HEK293 (cell line): ENCODE measurements around the gene C1orf167.

ENCODE experiments used
- CTCF ChIA-PET: fragments of 350-600 bp; formaldehyde crosslinking; extraction: SDS; loops from one replicate; lab custom pipeline; 2021; ENCODE audit warnings: antibody characterized with exemption; lab: Yijun Ruan, JAX
- POLR2A ChIA-PET: fragments of 300-600 bp; formaldehyde crosslinking; extraction: SDS; loops from one replicate; lab custom pipeline; 2020; ENCODE audit warnings: antibody characterized with exemption, inconsistent platforms; lab: Yijun Ruan, JAX
- H3K27ac ChIP-seq: fragments of 200-500 bp; sonication (Bioruptor generic); 2 replicates; pipeline ENCODE4 v1.5.1; 2014; ENCODE audit warnings: low read depth, low read length, control low read depth, inconsistent platforms; ENCODE audit errors: extremely low read depth
- H3K36me3 ChIP-seq, 2 experiments: fragments of 200-500 bp in 1 of 2; sonication (Bioruptor generic) in 1 of 2; 1 replicate in 1 of 2; 2 replicates in 1 of 2; pipeline ENCODE4 v1.5.1; 2014 to 2017; ENCODE audit warnings: inconsistent platforms in 2 of 2, low read length in 2 of 2; ENCODE audit not compliant: control insufficient read depth in 2 of 2, insufficient read depth in 1 of 2
- H3K4me1 ChIP-seq: fragments of 200-500 bp; sonication (Bioruptor generic); 2 replicates; pipeline ENCODE4 v1.5.1; 2014; ENCODE audit warnings: mild to moderate bottlenecking, low read length, inconsistent platforms; ENCODE audit not compliant: control insufficient read depth, insufficient read depth
- H3K4me3 ChIP-seq: 2 replicates; pipeline ENCODE4 v1.5.1; 2011; ENCODE audit warnings: low read depth, mild to moderate bottlenecking, control low read depth, low read length, moderate library complexity
- H3K9me3 ChIP-seq: fragments of 200-500 bp; sonication (Bioruptor generic); 2 replicates; pipeline ENCODE4 v1.5.1; 2014; ENCODE audit warnings: low read depth, low read length, inconsistent platforms; ENCODE audit not compliant: control insufficient read depth, insufficient read depth
- EGR2 ChIP-seq: fragments of 450-650 bp; formaldehyde crosslinking; IDR thresholded peaks from 2 replicates; pipeline ENCODE4 v1.5.1; 2016; ENCODE audit warnings: low read depth, missing biosample characterization, missing genetic modification characterization
- GLIS1 ChIP-seq: fragments of 450-650 bp; formaldehyde crosslinking; IDR thresholded peaks from 2 replicates; pipeline ENCODE4 v1.5.1; 2016; ENCODE audit warnings: missing biosample characterization, missing genetic modification characterization
- OSR2 ChIP-seq: fragments of 450-650 bp; formaldehyde crosslinking; IDR thresholded peaks from 2 replicates; pipeline ENCODE4 v1.5.1; 2016; ENCODE audit warnings: missing biosample characterization, missing genetic modification characterization
- PRDM10 ChIP-seq: fragments of 450-650 bp; formaldehyde crosslinking; IDR thresholded peaks from 2 replicates; pipeline ENCODE4 v1.5.1; 2016; ENCODE audit warnings: missing biosample characterization, missing genetic modification characterization
- SALL2 ChIP-seq: fragments of 450-650 bp; formaldehyde crosslinking; IDR thresholded peaks from 2 replicates; pipeline ENCODE4 v1.5.0; 2017; ENCODE audit warnings: missing biosample characterization, mild to moderate bottlenecking, missing genetic modification characterization, borderline replicate concordance
- ZBTB44 ChIP-seq: fragments of 450-650 bp; IDR thresholded peaks from 2 replicates; pipeline ENCODE4 v1.5.1; 2018; ENCODE audit warnings: missing biosample characterization, mild to moderate bottlenecking, missing genetic modification characterization
- ZFHX2 ChIP-seq: fragments of 450-650 bp; formaldehyde crosslinking; conservative IDR thresholded peaks from 2 replicates; pipeline ENCODE4 v1.5.1; 2016; ENCODE audit warnings: missing biosample characterization, missing genetic modification characterization
- ZNF146 ChIP-seq: fragments of 450-650 bp; formaldehyde crosslinking; IDR thresholded peaks from 2 replicates; pipeline ENCODE4 v1.5.1; 2016; ENCODE audit warnings: missing biosample characterization, missing genetic modification characterization
- ZNF18 ChIP-seq: fragments of 450-650 bp; formaldehyde crosslinking; IDR thresholded peaks from 2 replicates; pipeline ENCODE4 v1.5.1; 2016; ENCODE audit warnings: missing biosample characterization, missing genetic modification characterization
- ZNF214 ChIP-seq: fragments of 450-650 bp; formaldehyde crosslinking; IDR thresholded peaks from 2 replicates; pipeline ENCODE4 v1.5.1; 2017; ENCODE audit warnings: missing biosample characterization, mild to moderate bottlenecking, missing genetic modification characterization, borderline replicate concordance
- ZNF23 ChIP-seq: fragments of 450-650 bp; formaldehyde crosslinking; IDR thresholded peaks from 2 replicates; pipeline ENCODE4 v1.5.1; 2016; ENCODE audit warnings: missing biosample characterization, missing genetic modification characterization, borderline replicate concordance
- ZNF266 ChIP-seq: fragments of 450-650 bp; formaldehyde crosslinking; IDR thresholded peaks from 2 replicates; pipeline ENCODE4 v1.5.1; 2016; ENCODE audit warnings: missing biosample characterization, missing genetic modification characterization, low read depth
- ZNF311 ChIP-seq: fragments of 450-650 bp; formaldehyde crosslinking; IDR thresholded peaks from 2 replicates; pipeline ENCODE4 v1.5.1; 2017; ENCODE audit warnings: missing biosample characterization, missing genetic modification characterization, borderline replicate concordance
- ZNF510 ChIP-seq: fragments of 450-650 bp; formaldehyde crosslinking; IDR thresholded peaks from 2 replicates; pipeline ENCODE4 v1.5.1; 2018; ENCODE audit warnings: mild to moderate bottlenecking, missing genetic modification characterization, missing biosample characterization; ENCODE audit not compliant: insufficient replicate concordance
- ZNF654 ChIP-seq: fragments of 450-650 bp; formaldehyde crosslinking; IDR thresholded peaks from 2 replicates; pipeline ENCODE4 v1.5.1; 2016; ENCODE audit warnings: low read depth, missing biosample characterization, missing genetic modification characterization
- ZNF707 ChIP-seq: fragments of 450-650 bp; formaldehyde crosslinking; IDR thresholded peaks from 2 replicates; pipeline ENCODE4 v1.5.1; 2016; ENCODE audit warnings: missing biosample characterization, missing genetic modification characterization
- ZNF791 ChIP-seq: fragments of 450-650 bp; formaldehyde crosslinking; IDR thresholded peaks from 2 replicates; pipeline ENCODE4 v1.5.1; 2016; ENCODE audit warnings: missing biosample characterization, missing genetic modification characterization
- TF ChIP-seq, protein P1 (sequence below): fragments of 450-650 bp; formaldehyde crosslinking; IDR thresholded peaks from 2 replicates; pipeline ENCODE4 v1.5.1; 2017; ENCODE audit warnings: missing biosample characterization, missing genetic modification characterization
- TF ChIP-seq, protein P2 (sequence below): fragments of 450-650 bp; formaldehyde crosslinking; IDR thresholded peaks from 2 replicates; pipeline ENCODE4 v1.5.1; 2016; ENCODE audit warnings: missing biosample characterization, missing genetic modification characterization, borderline replicate concordance
- TF ChIP-seq, protein P3 (sequence below): fragments of 450-650 bp; formaldehyde crosslinking; optimal IDR thresholded peaks from 2 replicates; pipeline ENCODE3; 2016; ENCODE audit warnings: missing biosample characterization, mild to moderate bottlenecking, missing genetic modification characterization

C1orf167 gene

GRCh38 chr1:11729498-11730428 lies 32.2 kb upstream of the C1orf167 start:
- H3K27ac ChIP-seq = no peak overlapping the region
- ChIA-PET POLR2A (no interaction called here), CTCF (no interaction called here)
- TF ChIP-seq ZNF146 (tag by site-specific recombination) (no peak), ZNF791 (tag by site-specific recombination) (no peak), OSR2 (no peak), EGR2 (tag by site-specific recombination) (peak; percentile 98), ZNF654 (tag by site-specific recombination) (no peak), GLIS1 (tag by site-specific recombination) (peak; percentile 56), ZBTB44 (no peak), ZNF707 (tag by site-specific recombination) (no peak), ZNF311 (tag by site-specific recombination) (no peak), SALL2 (tag by site-specific recombination) (no peak), ZNF214 (tag by site-specific recombination) (no peak), ZNF266 (tag by site-specific recombination) (peak; percentile 28; the same call in 1 of the 2 replicates), PRDM10 (tag by site-specific recombination) (no peak), ZNF23 (tag by site-specific recombination) (no peak), ZNF510 (no peak), ZFHX2 (peak; percentile 98), ZNF18 (peak; percentile 85)
- TF ChIP-seq, protein P1, sequence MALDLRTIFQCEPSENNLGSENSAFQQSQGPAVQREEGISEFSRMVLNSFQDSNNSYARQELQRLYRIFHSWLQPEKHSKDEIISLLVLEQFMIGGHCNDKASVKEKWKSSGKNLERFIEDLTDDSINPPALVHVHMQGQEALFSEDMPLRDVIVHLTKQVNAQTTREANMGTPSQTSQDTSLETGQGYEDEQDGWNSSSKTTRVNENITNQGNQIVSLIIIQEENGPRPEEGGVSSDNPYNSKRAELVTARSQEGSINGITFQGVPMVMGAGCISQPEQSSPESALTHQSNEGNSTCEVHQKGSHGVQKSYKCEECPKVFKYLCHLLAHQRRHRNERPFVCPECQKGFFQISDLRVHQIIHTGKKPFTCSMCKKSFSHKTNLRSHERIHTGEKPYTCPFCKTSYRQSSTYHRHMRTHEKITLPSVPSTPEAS (tag by site-specific recombination) = peak; percentile 94
- TF ChIP-seq, protein P2, sequence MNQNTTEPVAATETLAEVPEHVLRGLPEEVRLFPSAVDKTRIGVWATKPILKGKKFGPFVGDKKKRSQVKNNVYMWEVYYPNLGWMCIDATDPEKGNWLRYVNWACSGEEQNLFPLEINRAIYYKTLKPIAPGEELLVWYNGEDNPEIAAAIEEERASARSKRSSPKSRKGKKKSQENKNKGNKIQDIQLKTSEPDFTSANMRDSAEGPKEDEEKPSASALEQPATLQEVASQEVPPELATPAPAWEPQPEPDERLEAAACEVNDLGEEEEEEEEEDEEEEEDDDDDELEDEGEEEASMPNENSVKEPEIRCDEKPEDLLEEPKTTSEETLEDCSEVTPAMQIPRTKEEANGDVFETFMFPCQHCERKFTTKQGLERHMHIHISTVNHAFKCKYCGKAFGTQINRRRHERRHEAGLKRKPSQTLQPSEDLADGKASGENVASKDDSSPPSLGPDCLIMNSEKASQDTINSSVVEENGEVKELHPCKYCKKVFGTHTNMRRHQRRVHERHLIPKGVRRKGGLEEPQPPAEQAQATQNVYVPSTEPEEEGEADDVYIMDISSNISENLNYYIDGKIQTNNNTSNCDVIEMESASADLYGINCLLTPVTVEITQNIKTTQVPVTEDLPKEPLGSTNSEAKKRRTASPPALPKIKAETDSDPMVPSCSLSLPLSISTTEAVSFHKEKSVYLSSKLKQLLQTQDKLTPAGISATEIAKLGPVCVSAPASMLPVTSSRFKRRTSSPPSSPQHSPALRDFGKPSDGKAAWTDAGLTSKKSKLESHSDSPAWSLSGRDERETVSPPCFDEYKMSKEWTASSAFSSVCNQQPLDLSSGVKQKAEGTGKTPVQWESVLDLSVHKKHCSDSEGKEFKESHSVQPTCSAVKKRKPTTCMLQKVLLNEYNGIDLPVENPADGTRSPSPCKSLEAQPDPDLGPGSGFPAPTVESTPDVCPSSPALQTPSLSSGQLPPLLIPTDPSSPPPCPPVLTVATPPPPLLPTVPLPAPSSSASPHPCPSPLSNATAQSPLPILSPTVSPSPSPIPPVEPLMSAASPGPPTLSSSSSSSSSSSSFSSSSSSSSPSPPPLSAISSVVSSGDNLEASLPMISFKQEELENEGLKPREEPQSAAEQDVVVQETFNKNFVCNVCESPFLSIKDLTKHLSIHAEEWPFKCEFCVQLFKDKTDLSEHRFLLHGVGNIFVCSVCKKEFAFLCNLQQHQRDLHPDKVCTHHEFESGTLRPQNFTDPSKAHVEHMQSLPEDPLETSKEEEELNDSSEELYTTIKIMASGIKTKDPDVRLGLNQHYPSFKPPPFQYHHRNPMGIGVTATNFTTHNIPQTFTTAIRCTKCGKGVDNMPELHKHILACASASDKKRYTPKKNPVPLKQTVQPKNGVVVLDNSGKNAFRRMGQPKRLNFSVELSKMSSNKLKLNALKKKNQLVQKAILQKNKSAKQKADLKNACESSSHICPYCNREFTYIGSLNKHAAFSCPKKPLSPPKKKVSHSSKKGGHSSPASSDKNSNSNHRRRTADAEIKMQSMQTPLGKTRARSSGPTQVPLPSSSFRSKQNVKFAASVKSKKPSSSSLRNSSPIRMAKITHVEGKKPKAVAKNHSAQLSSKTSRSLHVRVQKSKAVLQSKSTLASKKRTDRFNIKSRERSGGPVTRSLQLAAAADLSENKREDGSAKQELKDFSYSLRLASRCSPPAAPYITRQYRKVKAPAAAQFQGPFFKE (tag by site-specific recombination) = no peak
- TF ChIP-seq, protein P3, sequence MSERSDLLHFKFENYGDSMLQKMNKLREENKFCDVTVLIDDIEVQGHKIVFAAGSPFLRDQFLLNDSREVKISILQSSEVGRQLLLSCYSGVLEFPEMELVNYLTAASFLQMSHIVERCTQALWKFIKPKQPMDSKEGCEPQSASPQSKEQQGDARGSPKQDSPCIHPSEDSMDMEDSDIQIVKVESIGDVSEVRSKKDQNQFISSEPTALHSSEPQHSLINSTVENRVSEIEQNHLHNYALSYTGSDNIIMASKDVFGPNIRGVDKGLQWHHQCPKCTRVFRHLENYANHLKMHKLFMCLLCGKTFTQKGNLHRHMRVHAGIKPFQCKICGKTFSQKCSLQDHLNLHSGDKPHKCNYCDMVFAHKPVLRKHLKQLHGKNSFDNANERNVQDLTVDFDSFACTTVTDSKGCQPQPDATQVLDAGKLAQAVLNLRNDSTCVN (tag by site-specific recombination) = peak; percentile 35

More at GRCh38 chr1:11729498-11730428, 32.2 kb upstream of the C1orf167 start:
- H3K36me3 ChIP-seq = no peaks in the 10 kb centered on the region
- no peaks in the 10 kb centered on the region for H3K4me1 ChIP-seq
- H3K9me3 ChIP-seq = no peaks in the 10 kb centered on the region
- no peak overlapping the region for H3K4me3 ChIP-seq
